ENCODE results near the gene TSEN2. TPM values are rescaled to one million over a fixed set of nuclear protein-coding genes. Genes with fewer than 3 reads are reported as not detected.
"Not testable (repeated sequence)": the region's sequence is repeated elsewhere in the genome, so short reads cannot be mapped to it uniquely, and the experiment has no call there.

TSEN2 gene
- total RNA-seq, 4 donors from 2014 or later: 16.1 to 26.7 (median 21.4) TPM

DNA sequence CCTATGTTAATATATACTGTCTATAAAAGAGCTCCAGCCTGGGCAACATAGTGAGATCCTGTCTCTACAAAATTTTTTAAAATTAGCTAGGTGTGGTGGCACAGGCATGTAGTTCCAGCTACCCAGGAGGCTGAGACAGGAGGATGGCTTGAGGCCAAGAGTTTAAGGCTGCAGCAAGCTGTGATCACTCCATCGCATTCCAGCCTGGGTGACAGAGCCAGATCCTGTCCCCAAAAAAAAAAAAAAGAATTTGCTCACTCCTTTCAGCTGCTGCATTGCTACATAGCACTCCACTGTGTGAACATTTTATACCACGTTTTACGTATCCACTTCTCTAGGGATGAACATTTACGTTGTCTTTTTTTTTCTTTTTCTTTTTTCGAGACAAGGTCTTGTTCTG is 6.0 kb upstream of the TSEN2 start:
- Histone ChIP-seq H3K36me3 (no peaks in the 10 kb centered on the region), H3K27ac (no peak overlapping the region), H3K4me1 (peaks cover 0 to 11% (median under 1%) of the 10 kb centered on the region in 3 donors), H3K27me3 (no peaks in the 10 kb centered on the region), H3K4me3 (no peak overlapping the region), H3K9me3 (no peaks in the 10 kb centered on the region)
- WGBS, 2 donors (ENCODE audit: low coverage in 1 of 2): 73 to 88% methylated on average over 5 of the region's 5 CpGs
- no peak for ATAC-seq
- TF ChIP-seq POLR2AphosphoS5 (IDR thresholded peaks at IDR 0.05) (no peak), CTCF (IDR thresholded peaks at IDR 0.05) (no peak), POLR2A (IDR thresholded peaks at IDR 0.05) (no peak), EP300 (IDR thresholded peaks at IDR 0.05) (no peak)

DNA sequence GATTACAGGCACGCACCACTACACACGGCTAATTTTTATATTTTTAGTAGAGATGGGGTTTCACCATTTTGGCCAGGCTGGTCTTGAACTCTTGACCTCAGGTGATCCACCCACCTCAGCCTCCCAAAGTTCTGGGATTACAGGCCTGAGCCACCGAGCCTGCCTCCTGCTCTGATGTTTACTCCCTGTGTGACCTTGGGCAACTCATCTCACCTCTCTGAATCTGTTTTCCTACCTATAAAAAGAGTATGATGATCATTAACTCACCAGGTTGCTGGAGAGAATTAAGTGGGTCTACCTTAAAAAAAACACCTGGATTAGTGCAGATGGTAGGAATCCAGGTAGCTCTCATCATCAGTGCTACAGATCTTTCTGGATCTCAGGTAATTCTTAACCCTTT is 5.1 kb upstream of the TSEN2 start:
- not testable (repeated sequence) for ATAC-seq, H3K9me3 ChIP-seq
- WGBS, 2 donors (ENCODE audit: low coverage in 1 of 2): 67% methylated on average over 1 of the region's 3 CpGs; no CpG with 5 or more reads in 1 of the 2 donors

GRCh38 chr3:12479919-12480427 is 4.3 kb upstream of the TSEN2 start:
- H3K4me1 ChIP-seq: peaks cover 0 to 23% (median 7%) of the 10 kb centered on the region in 3 donors
- H3K36me3 ChIP-seq: no peaks in the 10 kb centered on the region
- no peak overlapping the region for H3K4me3 ChIP-seq
- no peaks in the 10 kb centered on the region for H3K27me3 ChIP-seq
- TF ChIP-seq CTCF (IDR thresholded peaks at IDR 0.05) (peak; percentile 52 to 81 (median 70)), EP300 (IDR thresholded peaks at IDR 0.05) (no peak)
- H3K27ac ChIP-seq: no peak overlapping the region
- H3K9me3 ChIP-seq: no peaks in the 10 kb centered on the region
- ATAC-seq: no peak
- WGBS, 2 donors (ENCODE audit: low coverage in 1 of 2): 0 to 21% methylated on average over 2 to 7 of the region's 9 CpGs

More for the DNA sequence above, 5.1 kb upstream of the TSEN2 start:
- H3K27ac ChIP-seq, H3K27me3 ChIP-seq, H3K36me3 ChIP-seq, H3K4me3 ChIP-seq: not testable (repeated sequence)
- H3K4me1 ChIP-seq: peaks cover 0 to 19% (median 6%) of the 10 kb centered on the region in 3 donors

GRCh38 chr3:12483410-12483809 is 870 bp upstream of the TSEN2 start:
- Histone ChIP-seq H3K4me1 (peaks cover 6 to 40% (median 13%) of the 10 kb centered on the region in 3 donors), H3K4me3 (peak overlapping the region in 1 of 2 donors; percentile 80), H3K9me3 (no peaks in the 10 kb centered on the region), H3K27me3 (no peaks in the 10 kb centered on the region), H3K27ac (peak overlapping the region in 3 of 4 donors; percentile 76 to 84 (median 77)), H3K36me3 (peaks cover 0 to 5% of the 10 kb centered on the region in 2 donors)
- TF ChIP-seq POLR2AphosphoS5 (IDR thresholded peaks at IDR 0.05) (no peak), POLR2A (IDR thresholded peaks at IDR 0.05) (no peak), CTCF (IDR thresholded peaks at IDR 0.05) (no peak), EP300 (IDR thresholded peaks at IDR 0.05) (no peak)
- 18 to 28% methylated on average over 1 of the region's 1 CpG for WGBS, 2 donors (ENCODE audit: low coverage in 1 of 2)
- no peak for ATAC-seq

- H3K36me3 ChIP-seq: peaks cover 0 to 9% of the 10 kb centered on the region in 2 donors
- H3K9me3 ChIP-seq: no peaks in the 10 kb centered on the region
- H3K27me3 ChIP-seq: no peaks in the 10 kb centered on the region
- WGBS, 2 donors (ENCODE audit: low coverage in 1 of 2): 60% methylated on average over 1 of the region's 10 CpGs; no CpG with 5 or more reads in 1 of the 2 donors
- TF ChIP-seq CTCF (IDR thresholded peaks at IDR 0.05) (no peak), POLR2AphosphoS5 (IDR thresholded peaks at IDR 0.05) (no peak), POLR2A (IDR thresholded peaks at IDR 0.05) (no peak), EP300 (IDR thresholded peaks at IDR 0.05) (no peak)
- peaks cover 6 to 40% (median 13%) of the 10 kb centered on the region in 3 donors for H3K4me1 ChIP-seq
- peak overlapping the region in 3 of 4 donors; percentile 76 to 84 (median 77) for H3K27ac ChIP-seq
- peak overlapping the region; percentile 42 to 80 for H3K4me3 ChIP-seq
- no peak for ATAC-seq
These were observed 445 bp upstream of the TSEN2 start for GRCh38 chr3:12483872-12484197.
